Smooth muscle cell (in vitro differentiated cells): ENCODE data around the gene ZBTB17. TPM values are rescaled to one million over a fixed set of nuclear protein-coding genes. Genes with fewer than 3 reads are reported as not detected.

Experiments used
- DNase-seq: peaks from one replicate; lab custom pipeline; 2025; ENCODE audit not compliant: unreplicated experiment; lab: John Stamatoyannopoulos, UW
- H2AFZ ChIP-seq: fragments of 200-600 bp; sonication (generic); 2 replicates; pipeline ENCODE4 v1.6.0; 2016; ENCODE audit warnings: antibody characterized with exemption, low read depth, mild to moderate bottlenecking
- H3F3A ChIP-seq: fragments of 200-600 bp; sonication (generic); 2 replicates; pipeline ENCODE4 v1.6.0; 2017; ENCODE audit warnings: antibody characterized with exemption, low read depth
- H3K27ac ChIP-seq: fragments of 200-600 bp; sonication (generic); 2 replicates; pipeline ENCODE4 v1.5.1; 2016; ENCODE audit warnings: low read depth, mild to moderate bottlenecking
- H3K27me3 ChIP-seq: fragments of 200-600 bp; sonication (generic); 2 replicates; pipeline ENCODE4 v1.6.1; 2016; ENCODE audit warnings: low read depth, mild to moderate bottlenecking
- H3K36me3 ChIP-seq: fragments of 200-600 bp; sonication (generic); 2 replicates; pipeline ENCODE4 v1.5.1; 2016; ENCODE audit warnings: low read depth
- H3K4me1 ChIP-seq: fragments of 200-600 bp; sonication (generic); 2 replicates; pipeline ENCODE4 v1.5.1; 2016; ENCODE audit warnings: low read depth
- H3K4me2 ChIP-seq: fragments of 200-600 bp; sonication (generic); 2 replicates; pipeline ENCODE4 v1.6.0; 2016; ENCODE audit warnings: mild to moderate bottlenecking
- H3K4me3 ChIP-seq: fragments of 200-600 bp; sonication (generic); 2 replicates; pipeline ENCODE4 v1.5.1; 2016; ENCODE audit warnings: mild to moderate bottlenecking
- H3K79me2 ChIP-seq: fragments of 200-600 bp; sonication (generic); 2 replicates; pipeline ENCODE4 v1.6.0; 2016; ENCODE audit warnings: low read depth, mild to moderate bottlenecking
- H3K9ac ChIP-seq: fragments of 200-600 bp; sonication (generic); 2 replicates; pipeline ENCODE4 v1.6.0; 2016; ENCODE audit warnings: low read depth
- H3K9me3 ChIP-seq: fragments of 200-600 bp; sonication (generic); replicated peaks from 2 replicates; pipeline ENCODE4 v1.5.1; 2016; ENCODE audit warnings: low read depth
- H4K20me1 ChIP-seq: fragments of 200-600 bp; sonication (generic); 2 replicates; pipeline ENCODE4 v1.6.0; 2016; ENCODE audit warnings: low read depth
- CTCF ChIP-seq: fragments of 200-600 bp; sonication (generic); IDR thresholded peaks from 2 replicates; pipeline ENCODE4 v1.5.1; 2017; ENCODE audit warnings: borderline replicate concordance, mild to moderate bottlenecking, antibody characterized with exemption; ENCODE audit not compliant: insufficient read depth, poor library complexity, severe bottlenecking
- WGBS: methylation state at CpG from one replicate; pipeline ENCODE4 v1.1.7; 2016; ENCODE audit warnings: low lambda C conversion rate; 5-methylcytosine and 5-hydroxymethylcytosine counted together
- polyA plus RNA-seq: library from polyadenylated mRNA; unstranded; fragments of >200 nt; fragmentation: Nextera tagmentation; extraction: Ambion mirVana; gene quantifications from 2 replicates; pipeline ENCODE4 v1.2.1, GENCODE V29; 2016
- total RNA-seq: library from RNA; depleted of rRNA; stranded (reverse); fragments of >200 nt; gene quantifications from 2 replicates; pipeline ENCODE4 v1.2.3, GENCODE V29; 2014

ZBTB17 gene
- total and polyA plus RNA-seq, 2 experiments from 2014 or later, result 29.4 to 42.5 TPM

DNA sequence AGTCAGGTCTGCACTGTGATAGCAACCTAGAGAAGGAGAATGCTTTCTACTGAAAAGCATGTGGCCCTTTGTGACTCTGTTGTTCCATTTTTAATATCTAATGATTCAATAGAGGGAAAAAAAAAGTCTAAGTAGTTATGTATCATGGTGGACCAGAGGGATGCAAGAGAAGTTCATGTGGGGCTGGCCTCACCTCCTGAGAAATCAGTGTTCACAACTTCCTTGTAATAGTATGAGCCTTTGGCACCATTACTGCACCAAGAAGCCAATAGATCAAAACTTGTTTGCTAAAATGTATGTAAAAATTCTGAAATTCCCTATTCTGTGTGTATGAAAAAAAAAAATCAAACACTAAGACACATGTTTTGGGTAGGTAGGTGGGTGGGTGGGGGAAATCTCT lies 5.0 kb downstream of the ZBTB17 start:
- Histone ChIP-seq H3F3A (peaks cover 16% of the 10 kb centered on the region), H2AFZ (no peak overlapping the region), H4K20me1 (peaks cover 60% of the 10 kb centered on the region), H3K4me2 (no peak overlapping the region), H3K27ac (no peak overlapping the region), H3K4me1 (peaks cover 6% of the 10 kb centered on the region), H3K27me3 (no peaks in the 10 kb centered on the region), H3K9ac (no peak overlapping the region), H3K4me3 (no peak overlapping the region), H3K36me3 (peaks cover 3% of the 10 kb centered on the region), H3K9me3 (no peaks in the 10 kb centered on the region), H3K79me2 (peaks cover 72% of the 10 kb centered on the region)
- TF ChIP-seq CTCF, result no peak
- DNase-seq, result no peak

DNA sequence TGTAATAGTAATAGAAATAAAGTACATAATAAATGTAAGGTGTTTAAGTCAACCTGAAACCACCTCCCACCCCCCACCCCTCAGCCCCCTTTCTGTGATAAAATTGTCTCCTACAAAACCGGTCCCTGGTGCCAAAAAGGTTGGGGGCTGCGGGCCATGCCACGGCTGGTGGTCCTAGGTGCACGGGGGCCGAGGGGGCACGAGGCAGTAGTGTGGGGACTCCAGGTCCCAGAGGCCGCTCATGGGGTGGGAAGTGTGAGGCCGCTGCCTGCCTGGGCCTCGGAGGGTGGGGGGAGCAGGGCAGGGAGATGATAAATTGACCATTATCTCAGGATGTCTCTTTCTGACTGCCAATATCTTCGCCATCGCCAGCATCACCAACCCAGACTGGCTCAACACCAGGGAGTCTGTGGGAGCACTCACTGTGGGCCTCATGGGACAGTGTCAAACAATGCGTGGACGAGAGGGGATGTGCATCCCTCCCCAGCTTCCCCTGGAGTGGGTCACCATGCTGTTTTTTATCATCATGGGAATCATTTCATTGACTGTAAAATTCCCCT lies 6.5 kb downstream of the ZBTB17 start:
- Histone ChIP-seq H3K4me3 (no peak overlapping the region), H3K27ac (no peak overlapping the region), H3K9ac (no peak overlapping the region), H3K36me3 (peaks cover 3% of the 10 kb centered on the region), H4K20me1 (peaks cover 66% of the 10 kb centered on the region), H3K4me1 (peaks cover 5% of the 10 kb centered on the region), H2AFZ (no peak overlapping the region), H3K79me2 (peaks cover 72% of the 10 kb centered on the region), H3K27me3 (no peaks in the 10 kb centered on the region), H3K4me2 (no peak overlapping the region), H3F3A (peaks cover 23% of the 10 kb centered on the region), H3K9me3 (no peaks in the 10 kb centered on the region)
- no peak for DNase-seq
- over 99% methylated on average over 13 of the region's 13 CpGs for WGBS
- TF ChIP-seq CTCF, result no peak

DNA sequence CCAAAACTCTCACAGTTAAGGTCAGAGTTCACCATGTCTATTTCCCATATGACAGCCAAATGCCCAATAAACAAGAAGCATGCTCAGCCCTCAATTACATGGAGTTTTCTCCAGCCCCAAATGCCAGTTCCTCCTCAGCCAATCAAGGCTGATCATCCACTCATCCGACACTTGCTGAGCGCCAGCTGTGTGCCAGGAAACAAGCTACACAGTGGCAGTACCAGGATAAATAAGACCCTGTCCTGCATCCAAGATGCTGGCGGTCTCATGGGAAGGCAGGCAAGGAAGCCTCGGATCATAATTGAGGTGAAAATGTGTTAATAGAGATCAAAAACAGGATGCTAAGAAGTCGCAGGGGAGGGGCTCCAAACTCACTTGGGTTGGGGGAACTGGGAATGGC lies 7.7 kb downstream of the ZBTB17 start:
- peaks cover 5% of the 10 kb centered on the region for H3K4me1 ChIP-seq
- H3K27ac ChIP-seq, result no peak overlapping the region
- peaks cover 69% of the 10 kb centered on the region for H4K20me1 ChIP-seq
- no peak for TF ChIP-seq CTCF
- H3K4me2 ChIP-seq, result no peak overlapping the region
- no peaks in the 10 kb centered on the region for H3K27me3 ChIP-seq
- no peak for DNase-seq
- 99% methylated on average over 5 of the region's 5 CpGs for WGBS
- peaks cover 3% of the 10 kb centered on the region for H3K36me3 ChIP-seq
- H3K9ac ChIP-seq, result no peak overlapping the region
- peaks cover 72% of the 10 kb centered on the region for H3K79me2 ChIP-seq
- H3K4me3 ChIP-seq, result no peak overlapping the region
- H2AFZ ChIP-seq, result no peak overlapping the region
- no peaks in the 10 kb centered on the region for H3K9me3 ChIP-seq
- peaks cover 23% of the 10 kb centered on the region for H3F3A ChIP-seq

DNA sequence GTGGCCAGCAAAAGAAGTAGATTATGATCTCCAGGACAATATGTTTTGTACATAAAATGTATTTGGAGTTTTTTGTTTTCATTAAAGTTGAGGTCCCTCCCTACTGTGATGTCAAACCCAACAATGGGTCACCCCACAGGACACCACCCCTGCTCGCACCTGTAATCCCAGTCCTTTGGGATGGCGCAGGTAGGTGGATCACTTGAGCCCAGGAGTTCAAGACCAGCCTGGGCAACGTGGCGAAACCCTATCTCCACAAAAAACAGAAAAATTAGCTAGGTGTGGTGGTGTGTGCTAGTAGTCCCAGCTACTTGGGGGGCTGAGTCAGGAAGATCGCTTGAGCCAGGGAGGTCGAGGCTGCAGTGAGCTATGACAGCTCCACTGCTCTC lies 9.0 kb downstream of the ZBTB17 start:
- TF ChIP-seq CTCF, result no peak

More for the DNA sequence above, 9.0 kb downstream of the ZBTB17 start:
- no peak overlapping the region for H3K4me2 ChIP-seq
- H3K79me2 ChIP-seq, result peaks cover 80% of the 10 kb centered on the region
- peak overlapping the region; percentile 28 for H3K27ac ChIP-seq
- no peaks in the 10 kb centered on the region for H3K27me3 ChIP-seq
- WGBS, result 96% methylated on average over 6 of the region's 6 CpGs
- DNase-seq, result no peak
- H3F3A ChIP-seq, result peaks cover 23% of the 10 kb centered on the region
- peaks cover 77% of the 10 kb centered on the region for H4K20me1 ChIP-seq
- no peak overlapping the region for H2AFZ ChIP-seq
- peaks cover 5% of the 10 kb centered on the region for H3K4me1 ChIP-seq
- no peak overlapping the region for H3K9ac ChIP-seq
- no peaks in the 10 kb centered on the region for H3K9me3 ChIP-seq
- peaks cover 3% of the 10 kb centered on the region for H3K36me3 ChIP-seq
- H3K4me3 ChIP-seq, result no peak overlapping the region
